ENCODE measurements around the gene LZTR1. TPM values are rescaled to one million over a fixed set of nuclear protein-coding genes. Genes with fewer than 3 reads are reported as not detected.

LZTR1 gene
- total and polyA plus RNA-seq, 12 donors: 14.7 to 36.5 (median 24.4) TPM

DNA sequence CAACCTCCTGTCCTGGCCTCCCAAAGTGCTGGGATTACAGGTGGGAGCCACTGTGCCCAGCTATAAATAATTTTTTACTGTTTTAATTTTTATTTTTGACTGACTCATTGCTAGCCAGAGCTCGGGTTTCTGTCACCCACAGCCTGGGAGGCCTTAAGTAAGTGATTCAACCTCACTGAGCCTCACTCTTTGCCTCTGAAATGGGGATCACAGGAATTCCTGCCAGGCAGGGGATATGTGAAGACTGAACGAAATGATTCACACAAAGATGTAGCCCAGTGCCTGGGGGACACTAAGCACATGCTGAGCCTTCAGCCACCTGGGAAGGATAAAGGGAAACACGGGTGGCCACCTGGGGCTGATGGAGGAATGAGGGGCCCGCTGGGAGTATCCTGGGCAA is 59.8 kb downstream of the LZTR1 start:
- intact Hi-C loops (cut with DNase I): loop anchor here in 1 of 10 donors (10.0 kb wide), 1 partner anchor 57 kb away; the partner anchor contains the start of gene LZTR1
- TF ChIP-seq, protein P1, sequence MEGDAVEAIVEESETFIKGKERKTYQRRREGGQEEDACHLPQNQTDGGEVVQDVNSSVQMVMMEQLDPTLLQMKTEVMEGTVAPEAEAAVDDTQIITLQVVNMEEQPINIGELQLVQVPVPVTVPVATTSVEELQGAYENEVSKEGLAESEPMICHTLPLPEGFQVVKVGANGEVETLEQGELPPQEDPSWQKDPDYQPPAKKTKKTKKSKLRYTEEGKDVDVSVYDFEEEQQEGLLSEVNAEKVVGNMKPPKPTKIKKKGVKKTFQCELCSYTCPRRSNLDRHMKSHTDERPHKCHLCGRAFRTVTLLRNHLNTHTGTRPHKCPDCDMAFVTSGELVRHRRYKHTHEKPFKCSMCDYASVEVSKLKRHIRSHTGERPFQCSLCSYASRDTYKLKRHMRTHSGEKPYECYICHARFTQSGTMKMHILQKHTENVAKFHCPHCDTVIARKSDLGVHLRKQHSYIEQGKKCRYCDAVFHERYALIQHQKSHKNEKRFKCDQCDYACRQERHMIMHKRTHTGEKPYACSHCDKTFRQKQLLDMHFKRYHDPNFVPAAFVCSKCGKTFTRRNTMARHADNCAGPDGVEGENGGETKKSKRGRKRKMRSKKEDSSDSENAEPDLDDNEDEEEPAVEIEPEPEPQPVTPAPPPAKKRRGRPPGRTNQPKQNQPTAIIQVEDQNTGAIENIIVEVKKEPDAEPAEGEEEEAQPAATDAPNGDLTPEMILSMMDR (IDR thresholded peaks at IDR 0.05): no peak
- Histone ChIP-seq H3K36me3 (no peaks in the 10 kb centered on the region), H3K4me3 (no peak overlapping the region), H3K9me3 (no peaks in the 10 kb centered on the region), H3K27ac (no peak overlapping the region), H3K4me1 (peaks cover 5 to 24% (median 14%) of the 10 kb centered on the region in 9 donors), H3K27me3 (peaks cover 0 to 7% (median 0%) of the 10 kb centered on the region in 7 donors)
- WGBS, 2 donors: 81 to 83% methylated on average over 4 of the region's 4 CpGs
- no peak for ATAC-seq
- DNase-seq: no peak

DNA sequence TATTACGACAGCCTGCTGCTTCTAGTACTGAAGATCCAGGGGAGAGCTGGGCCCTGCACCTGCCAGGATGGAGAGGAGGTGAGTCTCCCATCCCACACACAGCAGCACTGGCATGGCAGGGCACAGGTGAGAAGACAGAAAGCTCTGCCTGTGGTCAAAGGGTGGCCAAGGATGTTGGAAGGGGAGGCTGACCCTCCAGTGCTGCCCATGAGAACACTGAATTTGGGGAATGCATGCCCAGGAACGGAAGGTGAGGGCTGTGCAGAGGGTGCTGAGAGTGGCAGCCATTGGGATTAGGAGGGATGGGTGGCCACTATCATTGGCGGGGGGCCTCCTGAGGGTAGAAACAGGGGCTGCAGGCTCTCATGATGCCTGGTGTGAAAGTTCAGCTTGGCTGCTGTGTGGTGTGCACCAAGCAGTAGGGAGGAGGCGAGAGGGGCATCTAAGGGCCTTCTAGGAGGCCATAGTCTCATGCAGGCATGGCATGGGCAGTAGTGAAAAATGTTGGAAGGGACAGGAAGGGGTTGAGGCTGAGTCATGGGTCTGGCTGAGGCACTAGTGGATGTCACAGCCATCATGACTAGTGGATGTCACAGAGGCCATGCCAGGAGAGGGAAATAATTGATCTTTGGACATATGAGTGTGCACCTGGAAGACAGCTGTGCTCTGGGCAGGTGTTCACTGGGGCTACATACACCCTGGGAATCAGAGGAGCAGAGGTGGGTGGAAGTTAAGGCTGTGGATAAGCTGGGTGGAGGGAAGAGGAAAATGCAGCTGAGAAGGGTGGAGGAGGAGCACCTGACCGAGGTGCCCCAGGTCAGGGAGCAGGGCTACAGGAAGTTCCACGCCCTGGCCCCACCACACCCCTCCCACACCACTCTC is 61.1 kb downstream of the LZTR1 start:
- ATAC-seq (no peak), DNase-seq (no peak)
- TF ChIP-seq, protein P1 (IDR thresholded peaks at IDR 0.05): no peak
- Histone ChIP-seq H3K4me1 (peaks cover 5 to 20% (median 14%) of the 10 kb centered on the region in 9 donors), H3K27ac (no peak overlapping the region), H3K9me3 (no peaks in the 10 kb centered on the region), H3K36me3 (no peaks in the 10 kb centered on the region), H3K27me3 (peaks cover 0 to 7% (median 0%) of the 10 kb centered on the region in 7 donors), H3K4me3 (no peak overlapping the region)
- intact Hi-C loops (cut with DNase I): loop anchor here in 1 of 10 donors (10.0 kb wide), 1 partner anchor 58 kb away; the partner anchor contains the start of gene LZTR1
- WGBS, 2 donors: 90 to 93% methylated on average over 6 of the region's 6 CpGs

DNA sequence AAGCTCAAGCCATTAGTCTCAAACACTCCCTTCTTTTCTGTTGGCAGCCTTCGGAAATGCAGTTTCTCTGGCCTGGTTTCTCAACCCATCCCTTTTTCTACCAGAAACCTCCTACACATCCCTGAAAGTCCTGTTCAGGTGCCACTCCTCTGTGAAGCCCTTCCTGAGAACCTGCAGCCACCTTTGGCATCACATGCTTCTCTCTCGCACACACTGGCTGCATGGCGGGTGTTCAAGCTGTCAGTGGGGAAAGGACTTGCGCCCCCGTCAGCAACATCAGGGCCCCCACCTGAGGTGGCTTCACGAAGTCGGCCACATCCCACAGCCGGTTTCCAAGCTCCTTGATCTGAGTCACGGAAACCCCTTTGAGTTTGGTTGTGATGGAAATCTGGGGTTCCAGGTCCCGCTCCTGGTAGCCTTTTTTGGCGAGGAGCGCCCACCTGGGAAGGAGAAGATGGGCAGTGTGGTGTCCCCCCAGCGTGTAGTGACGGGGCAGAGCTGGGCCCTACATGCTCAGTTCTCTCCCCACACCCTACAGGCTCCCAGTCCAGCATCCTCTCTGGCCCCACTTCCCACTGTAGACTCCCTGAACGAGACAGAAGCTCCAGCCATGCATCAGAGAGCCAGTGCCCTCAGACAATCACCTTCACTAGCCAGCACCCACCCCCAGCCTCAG is 61.9 kb downstream of the LZTR1 start:
- ATAC-seq (no peak), DNase-seq (no peak)
- Histone ChIP-seq H3K9me3 (no peaks in the 10 kb centered on the region), H3K27me3 (peaks cover 0 to 7% (median 0%) of the 10 kb centered on the region in 7 donors), H3K36me3 (no peaks in the 10 kb centered on the region), H3K4me1 (peaks cover 5 to 16% (median 14%) of the 10 kb centered on the region in 9 donors), H3K4me3 (peak overlapping the region in 2 of 10 donors; percentile 14 to 58), H3K27ac (no peak overlapping the region)
- 91 to 93% methylated on average over 14 to 15 of the region's 15 CpGs for WGBS, 2 donors
- intact Hi-C loops (cut with DNase I): loop anchor here in 1 of 10 donors (10.0 kb wide), 1 partner anchor 59 kb away; the partner anchor contains the start of gene LZTR1
- TF ChIP-seq, protein P1 (IDR thresholded peaks at IDR 0.05): no peak

DNA sequence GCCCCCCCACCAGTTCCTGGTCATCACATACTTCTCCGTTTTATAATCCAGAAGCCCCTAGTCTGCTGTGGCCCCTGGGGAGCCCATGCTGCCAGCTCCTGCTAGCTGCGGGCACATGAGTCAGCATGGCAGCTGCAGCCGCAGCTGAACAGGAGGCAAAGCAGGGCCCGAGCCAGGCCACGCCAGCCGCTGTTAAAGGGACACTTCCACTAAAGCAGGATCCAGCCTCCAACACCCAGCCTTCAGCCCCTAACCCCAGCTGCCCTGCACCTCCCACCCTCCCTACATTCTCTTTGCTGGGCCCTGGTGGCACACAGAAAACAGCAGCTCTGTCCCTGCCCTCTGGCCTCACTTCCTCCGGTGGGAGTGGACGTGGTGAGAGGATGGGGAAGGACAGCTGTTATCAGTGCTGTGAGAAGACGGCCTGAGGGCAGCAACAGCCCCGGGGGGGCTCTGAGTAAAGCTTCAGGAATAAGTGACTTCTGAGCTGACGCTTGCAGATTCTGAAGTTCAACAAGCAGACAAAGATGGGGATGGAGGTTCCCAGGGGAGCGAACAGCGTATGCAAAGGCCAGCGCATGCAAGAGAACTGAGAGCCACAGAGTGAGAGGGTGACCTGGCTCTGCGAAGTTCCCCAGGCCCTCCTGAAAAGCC is 63.0 kb downstream of the LZTR1 start:
- 10 to 15% methylated on average over 15 of the region's 15 CpGs for WGBS, 2 donors
- TF ChIP-seq, protein P1 (IDR thresholded peaks at IDR 0.05): no peak
- intact Hi-C loops (cut with DNase I): loop anchor here in 2 of 10 donors (5.0 to 10.0 kb wide), 2 partner anchors 43 to 60 kb away; partner anchors contain the start of genes LZTR1 (in 1 of the 2) and THAP7 (in 1 of the 2)
- no peak for DNase-seq
- Histone ChIP-seq H3K4me3 (peak overlapping the region; percentile 27 to 63 (median 54)), H3K27me3 (peaks cover 0 to 7% (median 0%) of the 10 kb centered on the region in 7 donors), H3K27ac (no peak overlapping the region), H3K4me1 (peaks cover 5 to 16% (median 14%) of the 10 kb centered on the region in 9 donors), H3K9me3 (no peaks in the 10 kb centered on the region), H3K36me3 (no peaks in the 10 kb centered on the region)
- peak; percentile 19 to 76 (median 54) for ATAC-seq

Data from heart right ventricle (tissue), 16 donors.